ENCODE data around the gene MS4A6E.
"Not testable (repeated sequence)": the region's sequence is repeated elsewhere in the genome, so short reads cannot be mapped to it uniquely, and the experiment has no call there.

The MS4A6E gene

DNA sequence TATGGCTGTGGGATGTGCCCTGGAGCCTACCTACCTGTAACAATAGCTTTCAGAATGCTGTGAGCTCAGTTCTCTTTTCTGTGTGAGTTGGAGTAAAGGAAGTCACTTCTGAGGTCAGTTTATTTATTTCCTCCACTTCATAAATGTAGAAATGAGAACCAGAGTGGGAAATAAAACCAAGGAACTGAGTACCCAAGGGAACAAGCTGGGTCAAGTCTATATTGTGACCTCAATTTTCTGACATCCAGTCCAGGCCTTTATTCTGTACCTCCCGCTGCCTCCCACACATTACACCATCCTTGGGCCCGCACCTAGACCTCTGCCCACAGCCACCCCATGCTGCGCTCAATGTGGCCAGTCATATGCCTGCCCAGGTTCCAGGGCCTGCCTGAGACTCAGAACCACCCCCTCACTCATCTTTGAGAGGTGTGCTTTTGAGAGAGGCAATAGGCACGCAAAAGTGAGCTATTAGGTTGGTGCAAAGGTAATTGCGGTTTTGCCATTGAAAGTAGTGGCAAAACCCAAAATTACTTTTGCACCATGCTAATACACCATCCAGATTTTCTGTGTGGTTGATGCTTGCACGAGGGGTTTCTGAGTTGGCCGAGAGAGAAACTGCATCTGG lies 9.8 kb downstream of the MS4A6E start:
- DNase-seq (ENCODE audit: low read depth): no peak

DNA sequence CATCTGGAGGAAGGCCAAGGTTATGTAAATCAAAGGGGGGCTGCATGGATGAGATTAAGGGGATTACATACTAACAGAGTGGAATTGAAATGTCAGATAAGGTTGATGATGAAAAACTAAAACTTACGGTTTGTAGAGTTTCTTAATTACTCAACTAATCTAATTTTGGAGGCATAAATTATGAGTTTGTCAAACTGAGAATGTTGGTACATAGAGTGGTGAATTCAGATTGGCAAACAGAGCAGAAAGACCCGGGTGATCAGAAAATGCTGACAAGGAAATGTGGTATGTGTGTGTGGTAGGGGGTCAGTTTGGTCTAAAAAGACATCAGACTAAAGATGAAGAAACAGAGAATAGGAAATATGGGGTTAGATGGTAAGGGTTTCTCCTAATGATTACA lies 11.0 kb downstream of the MS4A6E start:
- no peak for DNase-seq (ENCODE audit: low read depth)

DNA sequence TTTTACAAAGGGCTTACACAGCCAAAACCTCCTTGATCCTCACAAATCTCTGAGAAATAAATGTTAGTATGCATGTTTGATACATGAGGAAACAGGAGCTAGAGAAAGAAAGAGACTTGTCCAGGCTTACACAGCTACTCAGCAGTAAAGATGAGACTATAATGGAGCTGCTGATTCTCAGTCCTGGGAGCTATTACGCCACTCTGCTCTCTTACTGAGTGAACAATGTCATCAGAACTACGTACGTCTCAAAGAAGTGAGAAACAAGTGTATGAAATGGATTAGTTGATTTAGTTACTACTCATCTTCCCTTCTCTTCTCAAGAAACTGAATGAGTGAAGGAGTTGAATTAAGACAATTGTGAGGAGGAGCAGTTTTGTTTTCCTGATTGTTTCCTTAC lies 12.3 kb downstream of the MS4A6E start:
- no peak for DNase-seq (ENCODE audit: low read depth)

DNA sequence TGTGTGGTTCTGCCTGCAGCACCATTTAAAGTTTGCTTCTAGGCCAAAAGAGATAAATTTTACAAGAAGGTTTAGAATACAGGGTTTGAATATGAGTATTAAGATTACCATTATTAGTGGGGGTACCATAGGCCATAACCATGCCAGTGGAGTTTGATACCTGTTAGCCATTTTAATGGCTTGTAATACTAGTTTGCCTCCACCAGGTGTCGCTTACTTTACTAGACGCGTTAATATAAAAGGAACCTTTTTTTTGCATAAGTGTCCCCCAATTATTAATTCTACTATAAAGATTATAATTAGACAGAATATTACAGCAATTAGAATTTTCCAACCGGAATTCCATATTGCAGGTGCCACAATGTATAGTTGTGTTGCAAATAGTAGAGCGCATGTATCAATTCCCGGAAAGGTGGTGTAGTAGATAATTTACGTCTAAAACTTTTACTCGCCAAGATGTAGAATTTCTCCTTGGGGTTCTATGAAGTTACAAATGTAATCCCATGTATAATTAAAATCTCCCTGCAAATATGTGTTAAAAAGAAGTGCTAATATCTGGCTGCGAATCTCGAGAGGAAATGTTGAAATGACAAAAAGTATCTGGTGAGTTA lies 16.1 kb downstream of the MS4A6E start:
- DNase-seq (ENCODE audit: low read depth): no peak

- DNase-seq (ENCODE audit: low read depth): no peak
Observed at GRCh38 chr11:60344146-60344545, 17.1 kb downstream of the MS4A6E start.

GRCh38 chr11:60345489-60345888 lies 18.4 kb downstream of the MS4A6E start:
- DNase-seq (ENCODE audit: low read depth): no peak

DNA sequence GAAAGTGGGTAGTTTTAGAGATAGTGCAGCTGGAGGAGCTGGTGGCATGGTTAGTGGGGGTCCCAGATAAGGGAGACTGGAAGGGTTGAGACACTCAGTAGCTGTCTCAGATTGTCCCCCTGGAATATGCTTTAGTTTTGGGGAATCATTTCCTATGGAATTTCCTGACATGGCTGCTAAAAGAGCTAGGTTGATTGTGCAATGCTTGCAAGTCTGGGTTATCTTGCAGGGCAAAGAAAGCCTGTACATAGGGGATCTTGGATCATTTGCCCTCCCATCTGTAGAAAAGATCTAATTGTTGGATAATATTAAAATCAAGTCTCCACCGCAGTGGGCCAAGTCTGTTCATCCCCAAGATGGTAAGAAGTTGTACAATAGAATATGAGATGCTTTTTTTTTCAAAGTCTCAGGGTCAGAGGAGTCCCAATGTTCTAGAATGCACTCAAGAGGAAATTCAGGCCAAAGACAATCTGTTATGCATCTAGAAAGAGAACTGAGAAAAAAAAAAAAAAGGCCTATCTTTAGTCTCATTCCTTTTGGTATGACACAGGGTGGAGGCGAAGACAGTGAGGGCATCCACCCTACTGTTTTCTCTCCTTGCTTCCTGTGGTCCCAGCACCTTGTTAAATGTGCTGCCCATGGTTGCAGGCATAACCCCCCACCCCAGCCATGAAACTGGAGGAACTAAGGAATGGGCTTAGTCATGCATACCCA lies 20.2 kb downstream of the MS4A6E start:
- DNase-seq (ENCODE audit: low read depth): no peak

DNA sequence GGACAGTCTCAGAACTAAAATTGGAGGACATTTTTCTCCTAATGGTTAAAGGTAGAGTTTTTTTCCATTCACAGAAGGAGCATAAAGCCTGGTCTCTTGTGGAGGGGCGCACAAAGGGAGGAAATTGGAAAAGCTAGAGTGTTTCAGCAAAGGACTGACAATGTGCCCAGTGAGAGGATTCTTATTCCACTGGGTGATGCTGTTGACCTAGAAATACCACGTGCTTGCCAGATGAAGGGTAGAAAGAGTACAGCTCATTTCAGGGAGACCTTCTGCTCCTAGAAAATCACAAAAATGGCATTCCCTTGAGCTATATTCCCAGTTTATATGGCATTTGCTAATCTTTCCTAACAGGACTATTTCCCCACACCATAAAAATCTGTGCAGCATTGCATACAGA lies 21.1 kb downstream of the MS4A6E start:
- DNase-seq (ENCODE audit: low read depth): no peak

DNA sequence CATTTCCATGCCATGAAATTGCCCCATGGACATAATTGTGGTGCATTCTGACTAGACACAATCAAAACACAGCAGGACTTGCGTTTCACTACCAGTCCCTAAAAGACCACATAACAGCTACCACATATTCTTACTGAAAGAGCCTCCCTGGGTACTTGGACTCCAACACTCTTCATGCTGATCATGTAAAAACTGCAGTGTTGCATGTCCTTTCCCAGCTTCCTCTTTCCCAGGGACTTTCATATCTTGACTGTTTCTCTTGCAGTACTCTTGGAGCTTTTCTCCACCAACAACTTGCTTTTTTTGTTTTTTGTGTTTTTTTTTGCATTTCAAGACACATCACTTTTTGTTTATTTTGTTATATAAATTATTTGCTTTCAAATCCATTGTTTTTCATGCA lies 22.9 kb downstream of the MS4A6E start:
- no peak for DNase-seq (ENCODE audit: low read depth)

- no peak for DNase-seq (ENCODE audit: low read depth)
Observed at GRCh38 chr11:60357771-60358170, 30.7 kb downstream of the MS4A6E start.

DNA sequence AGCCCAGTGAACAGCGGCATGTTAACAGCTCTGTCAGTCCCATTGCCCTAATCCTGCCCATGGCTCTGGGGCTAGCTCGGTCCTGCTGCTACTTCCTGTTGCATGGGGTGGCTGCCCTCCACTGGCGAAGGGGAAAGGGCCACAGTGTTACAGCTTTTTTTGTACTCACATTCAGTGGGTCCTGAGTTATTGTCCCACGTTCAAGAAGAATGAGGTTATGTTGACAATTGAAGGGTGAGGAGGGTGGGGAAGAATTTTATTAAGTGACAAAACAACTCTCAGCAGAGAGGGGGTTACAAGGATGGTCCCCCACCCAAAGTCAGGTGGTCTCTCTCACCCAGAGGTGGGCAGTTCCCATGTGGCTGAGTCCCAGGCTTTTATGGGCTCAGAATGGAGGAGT lies 33.6 kb downstream of the MS4A6E start:
- DNase-seq (ENCODE audit: low read depth): no peak

DNA sequence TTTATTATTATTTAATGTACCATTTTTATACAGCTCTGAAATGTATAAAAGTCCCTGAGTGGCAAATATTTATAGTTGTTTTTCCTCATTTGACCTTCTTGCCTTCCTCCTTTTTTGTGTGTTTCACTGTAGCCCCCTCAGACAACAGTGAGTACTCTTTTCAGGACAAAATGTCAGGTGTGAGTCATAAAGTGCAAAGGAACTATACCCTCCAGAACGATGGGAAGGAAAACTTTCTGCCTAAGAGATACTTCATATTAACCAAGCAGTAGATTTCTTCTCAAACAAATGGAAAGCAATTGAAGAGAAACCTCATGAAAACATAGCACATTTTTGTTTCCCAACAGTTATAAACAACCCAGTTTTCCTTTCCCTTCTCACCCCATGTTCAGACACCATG lies 35.2 kb downstream of the MS4A6E start:
- no peak for DNase-seq (ENCODE audit: low read depth)

- DNase-seq (ENCODE audit: low read depth): peak; percentile 14
Observed at GRCh38 chr11:60363542-60364470, 36.8 kb downstream of the MS4A6E start.

- DNase-seq (ENCODE audit: low read depth): not testable (repeated sequence)
Observed at GRCh38 chr11:60366262-60366904, 39.3 kb downstream of the MS4A6E start.

GRCh38 chr11:60367009-60367408 lies 40.0 kb downstream of the MS4A6E start:
- DNase-seq (ENCODE audit: low read depth): no peak

DNA sequence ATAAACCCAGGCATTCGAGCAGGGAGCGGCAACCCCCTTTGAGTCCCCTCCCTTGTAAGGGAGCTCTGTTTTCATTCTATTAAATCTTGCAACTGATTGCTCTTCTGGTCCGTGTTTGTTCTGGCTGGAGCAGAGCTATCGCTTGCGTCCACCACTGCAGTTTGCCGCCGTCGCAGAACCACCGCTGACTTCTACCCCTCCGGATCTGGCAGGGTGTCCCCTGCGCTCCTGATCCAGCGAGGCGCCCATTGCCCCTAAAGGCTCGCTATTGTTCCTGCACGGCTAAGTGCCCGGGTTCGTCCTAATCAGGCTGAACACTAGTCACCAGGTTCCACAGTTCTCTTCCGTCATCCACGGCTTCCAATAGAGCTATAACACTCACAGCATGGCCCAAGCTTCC lies 40.8 kb downstream of the MS4A6E start:
- DNase-seq (ENCODE audit: low read depth): no peak

DNA sequence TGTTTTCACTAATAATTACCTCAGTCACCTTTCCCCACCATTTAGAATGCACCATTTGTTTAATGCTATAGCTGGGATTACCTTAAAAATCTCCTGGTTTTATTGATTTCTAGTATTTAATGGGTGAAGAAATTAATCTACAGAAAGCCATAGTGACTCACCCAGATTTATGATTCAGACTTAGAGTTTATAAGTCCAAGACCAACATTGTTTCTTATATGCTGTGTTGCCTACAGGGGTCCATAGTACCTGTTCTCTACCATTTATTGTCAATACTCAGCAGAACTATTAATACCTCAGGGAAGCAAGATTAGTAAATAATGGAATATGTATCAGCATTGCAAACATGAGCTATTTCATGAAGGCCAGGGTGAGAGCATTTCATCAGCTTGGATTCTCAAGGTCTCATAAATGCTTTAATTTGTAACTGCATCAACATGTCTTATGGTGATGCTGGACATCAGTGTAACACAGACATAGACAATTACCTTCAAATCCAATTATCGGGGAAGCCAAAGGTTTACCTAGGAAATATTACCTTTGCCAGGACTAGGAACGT lies 43.3 kb downstream of the MS4A6E start:
- no peak for DNase-seq (ENCODE audit: low read depth)

DNA sequence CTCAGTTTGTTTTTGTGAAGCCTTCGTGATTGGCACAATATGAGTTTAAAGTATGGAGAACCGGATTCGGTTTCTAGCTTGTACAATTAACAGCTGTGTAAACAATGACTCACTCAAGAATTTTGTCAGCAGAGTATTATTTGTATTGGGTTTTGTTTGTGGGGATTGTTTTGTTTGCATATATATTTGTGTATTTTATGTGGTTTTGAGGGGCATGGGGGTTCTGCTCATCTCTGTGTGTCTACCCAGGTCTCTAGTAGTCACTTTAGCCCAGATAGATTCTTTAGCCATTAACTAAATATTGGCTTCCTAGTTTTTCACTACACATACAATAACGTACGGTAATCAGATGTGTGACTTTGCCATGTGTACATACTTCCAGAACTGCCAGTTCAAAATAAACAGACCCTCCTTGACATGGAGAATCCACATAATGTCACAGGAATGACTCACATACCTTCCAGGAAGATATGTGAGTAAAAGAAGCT lies 43.8 kb downstream of the MS4A6E start:
- no peak for DNase-seq (ENCODE audit: low read depth)

DNA sequence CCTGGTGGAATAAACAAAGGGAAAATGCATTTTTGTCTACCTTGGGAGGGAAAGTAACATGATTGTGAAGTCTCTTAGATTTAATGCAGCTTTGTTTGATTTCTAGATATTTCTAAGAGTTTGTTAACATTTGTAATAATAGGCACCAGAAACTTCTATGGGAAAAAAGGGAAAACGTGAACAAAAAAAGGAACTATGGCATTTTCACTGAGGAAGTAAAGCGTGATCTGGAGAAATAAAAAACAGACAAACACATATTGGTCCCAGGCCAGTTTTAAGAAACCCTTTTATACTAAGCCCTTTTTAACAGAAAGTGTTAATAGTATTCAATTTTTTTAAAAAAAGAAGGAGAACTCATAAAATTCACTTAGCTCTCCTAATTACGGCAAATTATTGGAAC lies 44.3 kb downstream of the MS4A6E start:
- no peak for DNase-seq (ENCODE audit: low read depth)

DNA sequence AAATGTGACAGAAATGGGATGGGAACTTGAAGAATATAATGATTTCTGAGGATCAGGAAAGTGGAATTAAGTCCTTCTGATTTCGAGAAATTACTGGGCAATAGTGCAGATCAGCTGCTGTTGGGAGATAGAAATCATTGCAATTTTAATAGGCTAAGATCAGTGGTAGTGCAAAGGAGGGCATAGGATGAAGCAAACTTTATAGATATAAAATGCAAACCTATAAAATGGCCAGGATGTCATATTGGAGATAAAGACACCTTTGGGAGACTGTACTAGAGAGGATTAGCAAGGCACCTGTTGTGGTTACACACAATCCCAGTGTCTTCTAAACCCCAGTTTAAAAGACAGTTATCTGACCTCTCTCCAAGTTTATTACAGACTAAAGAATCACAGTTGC lies 44.8 kb downstream of the MS4A6E start:
- no peak for DNase-seq (ENCODE audit: low read depth)

GRCh38 chr11:60372767-60373166 lies 45.7 kb downstream of the MS4A6E start:
- no peak for DNase-seq (ENCODE audit: low read depth)

GRCh38 chr11:60375316-60375715 lies 48.3 kb downstream of the MS4A6E start:
- no peak for DNase-seq (ENCODE audit: low read depth)

Measured in non-pigmented ciliary epithelial cell (primary cell).